ENCODE data around the gene PTP4A2. TPM values are rescaled to one million over a fixed set of nuclear protein-coding genes. Genes with fewer than 3 reads are reported as not detected.

PTP4A2 gene
- total RNA-seq, 1 donor from 2014 or later = 100 TPM

DNA sequence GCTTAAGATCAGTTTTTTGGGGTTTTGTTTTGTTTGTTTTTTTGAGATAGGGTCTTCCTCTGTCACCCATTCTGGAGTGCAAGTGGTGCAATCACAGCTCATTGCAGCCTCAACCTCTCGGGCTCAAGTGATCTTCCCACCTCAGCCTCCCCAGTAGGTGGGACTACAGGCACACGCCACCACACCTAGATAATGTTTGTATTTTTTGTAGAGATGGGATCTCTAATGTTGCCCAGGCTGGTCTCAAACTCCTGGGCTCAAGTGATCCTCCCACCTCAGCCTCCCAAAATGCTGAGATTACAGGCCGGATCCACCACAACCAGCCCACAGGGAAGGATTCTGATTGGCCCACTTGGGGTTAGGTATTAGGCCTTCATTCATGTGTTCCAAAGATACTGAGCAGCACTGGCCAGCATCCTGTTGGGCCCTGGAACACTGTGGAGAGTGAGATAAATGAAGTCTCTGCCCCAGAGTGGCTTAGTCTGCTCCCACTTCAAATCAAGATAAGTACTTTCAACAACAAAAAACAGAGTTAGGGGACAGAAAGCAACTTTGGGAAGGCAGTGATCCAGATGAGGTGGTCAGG lies 54.7 kb downstream of the PTP4A2 start:
- ATAC-seq = no peak

DNA sequence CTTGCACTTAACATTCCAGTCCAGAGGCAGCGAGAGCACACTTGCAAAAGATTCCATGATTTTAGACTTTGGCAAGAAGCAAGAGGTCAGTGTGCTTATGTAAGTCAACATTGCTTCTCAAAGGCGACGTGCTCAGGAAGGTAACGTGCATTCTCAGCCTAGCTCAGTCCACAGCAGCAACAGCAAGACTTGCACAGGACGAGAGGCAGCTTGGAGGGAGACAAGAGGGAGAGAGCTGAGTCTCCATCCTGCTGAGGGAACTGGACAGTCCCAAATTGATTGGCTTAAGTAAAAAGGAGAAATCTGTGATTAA lies 56.5 kb downstream of the PTP4A2 start:
- ATAC-seq = no peak

DNA sequence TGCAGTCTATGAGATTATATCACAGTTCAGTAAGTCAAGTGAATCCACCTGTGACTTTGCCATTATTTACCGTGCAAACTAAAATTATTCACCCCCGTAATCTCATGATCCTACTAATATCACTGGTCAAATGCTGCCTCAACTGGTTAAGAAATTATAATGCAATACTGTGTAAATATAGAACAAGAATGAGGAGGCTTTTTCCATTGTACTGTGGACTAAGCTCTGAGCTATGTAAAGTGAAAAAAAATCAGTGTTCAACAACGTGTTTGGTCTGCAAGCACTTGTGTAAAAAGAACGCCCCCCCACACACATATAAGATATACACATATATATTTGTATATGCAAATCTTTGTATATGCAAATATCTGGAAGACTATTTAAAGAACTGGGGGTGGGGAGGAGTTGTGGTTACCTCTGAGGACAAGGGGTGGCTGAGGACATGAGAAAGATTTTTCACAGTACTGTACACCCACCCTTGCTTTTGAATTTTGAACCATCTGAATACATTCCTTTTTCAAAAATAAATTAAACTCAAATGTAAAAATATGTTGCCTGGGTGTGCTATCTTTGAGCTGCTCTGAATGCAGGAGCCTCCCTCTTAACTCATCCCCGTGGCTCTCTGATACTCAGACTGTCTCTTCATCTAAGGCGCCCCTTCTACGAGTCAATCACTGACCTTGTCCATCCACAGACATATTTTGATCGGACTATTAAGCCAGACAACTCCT lies 57.0 kb downstream of the PTP4A2 start:
- peak; percentile 78 for ATAC-seq

DNA sequence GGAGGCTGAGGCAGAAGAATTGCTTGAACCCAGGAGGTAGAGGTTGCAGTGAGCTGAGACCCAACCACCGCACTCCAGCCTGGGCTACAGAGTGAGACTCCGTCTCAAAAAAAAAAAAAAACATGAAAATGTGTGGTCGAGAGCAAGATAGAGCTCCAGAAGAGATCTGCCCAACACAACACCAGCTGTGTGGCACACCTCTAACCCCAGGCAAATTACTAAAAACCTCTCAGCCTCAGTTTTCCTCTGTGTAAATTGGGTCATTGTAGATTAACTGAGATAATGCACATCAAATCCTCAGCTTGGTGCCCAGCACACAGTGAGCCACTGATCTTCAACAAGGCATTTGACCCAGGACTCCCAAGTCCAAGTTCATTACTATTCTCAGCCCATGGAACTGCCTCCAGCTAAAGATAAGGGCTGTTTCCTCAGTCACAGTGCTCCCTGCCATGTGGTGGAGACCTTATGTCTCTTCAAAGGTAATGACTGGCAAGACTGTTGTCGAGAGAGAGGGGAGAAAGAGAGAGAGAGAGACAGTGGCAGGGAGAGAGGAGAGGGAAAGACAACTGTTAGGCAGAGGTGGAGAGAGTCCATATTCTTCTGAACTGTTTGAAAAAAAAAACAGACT lies 58.1 kb downstream of the PTP4A2 start:
- ATAC-seq = no peak

DNA sequence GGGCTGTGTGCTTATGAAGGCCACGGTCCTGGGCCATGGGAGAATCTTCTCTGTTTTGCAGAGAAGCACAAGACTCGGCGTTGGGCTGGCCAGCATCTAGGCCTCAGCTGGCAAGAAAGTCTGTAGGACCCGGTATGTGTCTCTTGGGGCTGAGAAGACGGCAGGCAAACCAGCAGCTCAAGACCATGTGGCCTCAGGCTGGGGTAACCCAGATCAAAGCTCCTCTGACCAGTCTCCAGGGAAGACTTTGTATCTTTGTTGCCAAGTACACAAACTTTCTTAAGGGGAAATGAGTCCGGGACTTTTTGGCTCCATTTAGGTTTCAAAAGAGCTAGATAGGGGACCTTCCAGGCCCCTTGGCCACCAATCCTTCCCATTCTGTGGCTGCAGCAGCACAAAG lies 60.1 kb downstream of the PTP4A2 start:
- ATAC-seq = no peak

DNA sequence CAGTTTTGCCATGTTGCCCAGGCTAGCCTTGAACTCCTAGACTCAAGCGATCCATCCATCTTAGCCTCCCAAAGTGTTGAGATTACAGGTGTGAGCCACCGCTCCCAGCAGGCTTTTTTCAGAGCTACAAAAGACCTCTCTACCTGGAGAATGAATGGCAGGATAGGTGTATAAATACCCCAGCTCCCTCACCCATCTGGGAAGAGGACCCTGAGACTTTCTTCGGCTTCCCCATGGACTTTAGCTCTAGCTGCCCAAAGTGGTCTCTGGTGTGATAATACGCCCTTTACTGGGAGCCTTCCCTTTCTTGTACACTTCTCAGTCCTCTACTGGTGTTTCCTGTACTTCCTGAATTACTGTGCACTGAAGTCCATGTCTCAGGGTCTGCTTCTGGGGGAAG lies 60.6 kb downstream of the PTP4A2 start:
- ATAC-seq = no peak

DNA sequence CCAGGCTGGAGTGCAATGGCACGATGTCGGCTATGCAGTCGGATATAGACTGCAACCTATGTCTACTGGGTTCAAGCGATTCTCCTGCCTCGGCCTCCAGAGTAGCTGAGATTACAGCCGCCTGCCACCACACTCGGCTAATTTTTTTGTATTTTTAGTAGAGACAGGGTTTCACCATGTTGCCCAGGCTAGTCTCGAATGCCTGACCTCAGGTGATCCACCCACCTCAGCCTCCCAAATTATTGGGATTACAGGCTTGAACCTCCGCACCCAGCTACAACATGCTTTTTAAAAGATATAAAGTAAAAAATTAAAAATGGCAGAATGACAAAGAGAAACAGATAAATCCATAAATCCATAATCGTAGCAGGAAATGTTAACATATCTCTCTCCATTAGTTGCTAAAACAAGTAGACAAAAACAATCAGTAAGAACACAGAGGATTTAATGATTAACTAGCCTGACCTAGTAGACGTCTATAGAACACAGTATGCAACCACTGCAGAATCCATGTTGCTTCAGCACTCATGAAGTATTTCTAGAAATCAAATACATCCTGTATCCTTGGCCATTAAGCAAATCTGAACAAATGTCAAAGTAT lies 62.4 kb downstream of the PTP4A2 start:
- ATAC-seq = no peak

DNA sequence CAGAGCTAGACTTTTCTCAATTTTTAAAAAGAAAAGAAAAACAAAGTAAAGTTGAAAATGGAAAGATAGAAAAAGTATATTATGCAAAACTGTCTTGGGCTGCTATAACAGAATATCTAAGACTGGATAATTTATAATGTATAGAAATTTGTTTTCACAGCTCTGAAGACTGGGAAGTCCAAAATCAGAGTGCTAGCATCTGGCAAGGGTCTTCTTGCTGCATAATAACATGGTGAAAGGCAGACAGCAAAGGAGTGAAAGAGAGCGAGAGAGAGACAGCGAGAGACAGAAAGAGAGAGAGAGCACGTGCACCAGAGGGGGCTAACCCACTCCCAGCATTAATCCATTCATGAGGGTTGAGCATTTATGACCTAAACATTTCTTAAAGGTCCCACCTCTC lies 63.2 kb downstream of the PTP4A2 start:
- no peak for ATAC-seq

DNA sequence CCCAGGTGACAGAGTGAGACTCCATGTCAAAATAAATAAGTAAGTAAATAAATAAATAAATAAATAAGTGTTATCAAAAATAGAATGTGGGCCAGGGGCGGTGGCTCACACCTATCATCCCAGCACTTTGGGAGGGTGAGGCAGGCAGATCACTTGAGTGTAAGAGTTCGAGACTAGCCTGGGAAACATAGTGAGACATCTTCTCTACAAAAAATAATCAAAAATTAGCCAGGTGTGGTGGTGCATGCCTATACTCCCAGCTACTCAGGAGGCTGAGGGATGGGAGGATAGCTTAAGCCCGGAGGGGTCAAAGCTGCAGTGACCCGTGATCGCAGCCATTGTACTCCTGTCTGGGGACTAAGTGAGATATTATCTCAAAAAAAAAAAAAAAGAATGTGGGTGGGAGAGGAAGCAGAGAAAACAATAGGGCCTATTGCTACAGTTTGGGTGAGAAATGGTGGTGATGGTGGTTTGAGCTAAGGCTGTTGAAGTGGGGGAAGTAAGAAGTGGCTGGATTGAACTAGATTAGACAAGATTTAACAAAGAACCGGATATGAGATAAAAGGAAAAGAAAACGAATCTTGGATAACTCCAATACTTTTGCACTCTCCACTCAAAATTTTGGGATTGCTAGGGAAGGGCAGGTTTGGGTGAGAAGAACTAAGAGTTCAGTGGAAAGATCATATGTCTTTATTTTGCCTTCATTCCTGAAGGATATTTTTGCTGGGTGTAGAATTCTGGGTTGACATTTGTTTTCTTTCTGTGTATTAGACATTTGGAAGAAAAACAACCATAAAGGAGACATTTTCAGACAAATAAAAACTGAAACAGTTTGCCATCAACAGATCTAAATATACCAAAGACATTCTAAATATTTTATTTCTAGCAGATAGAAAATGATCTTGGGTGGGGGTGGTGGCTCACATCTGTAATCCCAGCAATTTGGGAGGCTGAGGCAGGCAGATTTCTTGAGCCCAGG lies 65.2 kb downstream of the PTP4A2 start:
- ATAC-seq = no peak

DNA sequence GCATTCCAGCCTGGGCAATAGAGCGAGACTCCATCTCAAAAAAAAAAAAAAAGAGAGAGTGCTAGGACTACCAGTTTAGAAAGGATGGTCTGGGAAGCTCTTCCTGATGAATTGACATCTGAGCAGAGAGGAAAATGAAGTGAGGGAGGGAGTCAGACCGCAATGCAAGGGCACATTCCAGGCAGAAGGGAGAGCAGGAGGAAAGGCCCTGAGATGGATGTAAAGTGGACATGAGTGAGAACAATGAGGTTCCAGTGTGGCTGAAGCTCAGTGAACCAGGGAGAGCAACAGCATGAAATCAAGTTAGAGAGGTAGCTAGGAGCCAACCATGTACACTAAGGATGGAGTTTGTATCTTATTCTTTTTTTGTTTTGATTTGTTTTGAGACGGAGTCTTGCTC lies 66.5 kb downstream of the PTP4A2 start:
- no peak for ATAC-seq

DNA sequence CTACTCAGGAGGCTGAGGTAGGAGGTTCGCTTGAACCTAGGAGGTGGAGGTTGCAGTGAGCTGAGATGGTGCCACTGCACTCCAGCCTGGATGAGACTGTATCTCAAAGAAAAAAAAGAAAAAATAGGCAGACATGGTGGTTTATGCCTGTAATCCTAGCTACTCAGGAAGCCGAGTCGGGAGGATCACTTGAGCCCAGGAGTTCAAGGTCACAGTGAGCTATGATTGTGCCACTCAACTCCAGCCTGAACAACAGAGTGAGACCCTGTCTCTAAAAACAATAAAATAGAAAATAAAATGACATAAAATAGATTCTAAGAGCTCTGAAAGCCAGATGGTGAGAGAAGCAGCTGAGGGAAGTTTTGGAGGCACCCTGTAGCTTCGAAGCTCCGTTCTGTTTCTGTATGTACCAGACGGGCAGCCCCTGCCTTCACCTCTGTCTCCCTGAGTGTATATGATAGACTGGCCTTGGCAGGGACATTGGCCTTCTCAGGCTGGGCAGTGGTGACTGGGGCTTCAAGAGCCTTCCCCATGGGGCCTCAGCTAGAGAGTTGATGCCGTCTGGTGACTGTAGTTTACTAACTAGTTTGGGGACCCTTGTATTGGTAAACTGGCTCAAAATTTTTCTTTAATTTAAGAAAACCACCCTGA lies 68.0 kb downstream of the PTP4A2 start:
- no peak for ATAC-seq

DNA sequence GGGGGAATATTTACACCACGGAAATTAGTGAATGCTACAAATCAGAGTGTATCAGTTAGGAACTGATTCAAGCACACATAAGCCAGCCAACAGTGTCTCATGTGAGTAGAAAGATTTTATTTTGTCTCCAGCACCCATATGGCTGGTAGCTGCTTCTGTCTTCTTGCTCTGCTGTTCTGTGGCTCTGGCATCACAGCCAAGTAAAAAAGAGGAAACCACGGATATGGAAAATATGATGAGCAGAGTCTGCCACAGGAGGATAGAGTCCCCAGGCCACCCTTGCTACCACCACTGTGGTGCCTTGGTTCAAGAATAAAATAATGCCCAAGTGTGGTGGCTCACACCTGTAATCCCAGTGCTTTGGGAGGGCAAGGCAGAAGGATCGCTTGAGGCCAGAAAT lies 68.7 kb downstream of the PTP4A2 start:
- ATAC-seq = no peak

DNA sequence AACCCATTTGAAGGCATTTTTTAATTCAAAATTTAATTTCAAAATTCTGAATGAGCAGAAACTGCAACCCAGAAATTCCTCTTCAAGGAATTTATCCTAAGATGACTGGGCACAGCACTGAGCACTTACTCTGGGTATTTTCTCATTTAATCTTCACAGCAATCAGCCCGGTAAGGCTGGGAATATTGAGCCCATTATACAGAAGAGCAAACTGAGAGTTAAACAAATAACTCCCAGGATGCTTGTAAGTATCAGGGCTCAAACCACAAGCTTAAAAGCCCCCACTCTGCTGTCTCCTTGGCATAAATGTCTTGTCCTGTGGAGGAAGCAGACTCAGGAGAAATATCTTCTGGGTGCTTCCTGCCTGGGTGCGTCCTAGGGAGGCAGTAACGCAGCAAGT lies 69.3 kb downstream of the PTP4A2 start:
- no peak for ATAC-seq

DNA sequence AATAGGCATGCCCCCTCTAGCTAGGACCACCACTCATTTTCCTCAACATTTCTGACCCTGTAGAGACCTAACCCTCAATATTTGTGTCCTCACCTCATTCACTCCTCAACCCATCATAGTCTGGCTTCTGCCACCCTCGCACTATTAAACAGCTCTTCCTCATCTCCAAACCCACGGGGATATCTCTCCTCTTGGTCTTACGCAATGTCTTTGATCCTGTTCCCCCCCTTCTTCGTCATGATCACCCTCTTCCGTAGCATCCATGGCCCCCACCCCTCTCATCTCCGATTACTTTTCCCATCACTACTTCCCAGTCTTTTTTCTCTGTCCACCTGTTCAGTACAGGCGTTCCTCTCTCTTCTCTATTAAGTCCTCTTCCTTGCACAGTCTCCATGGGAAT lies 70.6 kb downstream of the PTP4A2 start:
- ATAC-seq = no peak

DNA sequence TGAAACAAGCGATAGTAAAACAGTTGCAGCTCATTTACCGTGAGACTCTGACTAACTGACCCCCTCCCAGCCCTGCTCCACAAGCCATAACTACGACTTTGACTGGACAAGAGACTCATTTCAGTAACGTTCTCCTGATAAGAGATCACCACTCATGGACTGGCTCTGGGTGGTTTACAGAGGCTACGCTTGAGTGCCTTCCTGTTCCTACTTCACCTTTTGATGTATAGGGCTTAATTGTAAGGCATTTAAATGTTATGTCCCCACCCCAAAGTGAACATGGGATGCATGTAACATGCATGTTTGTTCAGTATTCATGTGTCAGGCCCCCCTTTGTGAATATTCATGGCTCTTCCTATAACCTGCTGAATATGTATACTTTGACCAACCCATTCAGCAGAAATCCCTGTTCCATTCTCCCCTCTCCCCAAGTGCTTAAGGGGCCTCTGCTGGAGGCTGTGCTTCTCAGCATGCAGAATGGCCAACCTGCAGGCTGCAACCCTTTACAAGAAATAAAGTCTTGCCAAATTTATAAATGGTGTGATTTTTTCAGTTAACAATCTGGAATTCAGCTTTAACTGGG lies 71.6 kb downstream of the PTP4A2 start:
- ATAC-seq = no peak

DNA sequence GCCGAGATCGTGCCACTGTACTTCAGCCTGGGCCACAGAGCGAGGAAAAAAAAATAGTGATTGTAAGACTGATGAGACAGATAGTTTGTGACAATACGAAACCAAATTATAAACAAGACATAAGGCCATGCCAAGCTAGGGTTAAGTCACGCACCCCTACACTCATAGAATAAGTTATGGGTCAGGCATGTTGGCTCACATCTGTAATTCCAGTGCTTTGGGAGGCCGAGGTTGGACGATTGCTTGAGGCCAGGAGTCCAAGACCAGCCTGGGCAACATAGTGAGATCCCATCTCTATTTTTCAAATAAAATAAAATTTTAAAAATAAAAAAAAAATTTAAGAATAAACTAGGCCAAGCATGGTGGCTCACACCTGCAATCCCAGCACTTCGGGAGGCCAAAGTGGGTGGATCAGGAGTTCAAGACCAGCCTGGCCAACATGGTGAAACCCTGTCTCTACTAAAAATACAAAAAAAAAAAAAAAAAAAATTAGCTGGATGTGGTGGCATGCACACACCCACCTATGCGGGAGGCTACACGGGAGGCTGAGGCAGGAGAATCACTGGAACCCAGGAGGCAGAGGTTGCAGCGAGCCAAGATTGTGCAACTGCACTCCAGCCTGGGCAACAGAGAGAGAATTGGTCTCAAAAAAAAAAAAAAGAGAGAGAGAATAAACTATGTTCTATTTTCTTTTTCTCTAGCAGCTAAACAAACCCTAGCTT lies 72.3 kb downstream of the PTP4A2 start:
- no peak for ATAC-seq

DNA sequence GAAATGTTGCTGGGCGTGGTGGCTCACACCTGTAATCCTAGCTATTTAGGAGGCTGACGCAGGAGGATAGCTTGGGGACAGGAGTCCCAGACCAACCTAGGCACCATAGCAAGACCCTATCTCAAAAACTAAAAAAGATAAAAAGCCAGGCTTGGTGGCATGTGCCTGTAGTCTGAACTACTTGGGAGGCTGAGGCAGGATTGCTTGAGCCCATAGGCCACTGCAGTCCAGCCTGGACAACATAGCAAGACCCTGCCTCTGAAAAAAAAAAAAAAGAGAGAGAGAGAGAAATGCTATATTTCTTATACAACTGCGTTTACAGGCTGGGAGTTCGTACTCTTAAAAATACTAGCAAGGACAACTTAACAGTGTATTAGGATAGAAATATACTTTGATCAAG lies 76.1 kb downstream of the PTP4A2 start:
- ATAC-seq = no peak

DNA sequence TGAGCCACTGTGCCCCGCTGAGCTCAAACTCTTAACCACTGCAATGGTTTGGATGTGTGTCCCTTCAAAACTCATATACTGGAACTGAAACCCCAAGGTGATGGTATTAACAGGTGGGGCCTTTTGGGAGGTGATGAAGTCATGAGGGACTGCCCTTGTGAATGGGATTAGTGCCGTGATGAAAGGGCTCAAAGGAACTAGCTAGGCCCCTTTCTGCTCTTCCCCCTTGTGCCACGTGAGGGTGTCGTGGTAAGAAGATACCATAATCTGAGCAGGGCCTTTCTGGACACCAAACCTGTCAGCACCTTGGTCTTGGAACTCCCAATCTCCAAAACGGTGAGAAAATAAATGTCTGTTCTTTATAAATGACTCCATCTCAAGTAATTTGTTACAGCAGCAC lies 76.8 kb downstream of the PTP4A2 start:
- no peak for ATAC-seq

DNA sequence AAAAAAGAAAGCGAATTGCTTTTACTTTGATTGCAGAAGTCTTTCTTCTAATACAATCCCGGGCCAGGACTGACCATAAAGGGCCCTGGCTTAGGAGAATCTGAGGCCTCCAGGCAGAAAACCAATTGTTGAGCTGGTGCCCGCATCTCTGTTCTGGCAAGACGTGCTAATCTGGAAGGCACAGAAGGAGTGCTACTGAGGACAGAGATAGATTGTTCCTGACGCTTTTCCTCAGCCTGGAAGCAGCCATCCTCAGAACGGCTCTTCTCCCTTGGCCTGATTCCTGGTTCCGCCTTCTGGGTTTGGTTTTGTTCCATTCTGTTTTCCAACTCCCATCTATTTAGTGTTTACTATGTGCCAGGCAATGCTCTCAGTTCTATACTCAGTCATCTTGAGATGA lies 77.6 kb downstream of the PTP4A2 start:
- ATAC-seq = no peak

DNA sequence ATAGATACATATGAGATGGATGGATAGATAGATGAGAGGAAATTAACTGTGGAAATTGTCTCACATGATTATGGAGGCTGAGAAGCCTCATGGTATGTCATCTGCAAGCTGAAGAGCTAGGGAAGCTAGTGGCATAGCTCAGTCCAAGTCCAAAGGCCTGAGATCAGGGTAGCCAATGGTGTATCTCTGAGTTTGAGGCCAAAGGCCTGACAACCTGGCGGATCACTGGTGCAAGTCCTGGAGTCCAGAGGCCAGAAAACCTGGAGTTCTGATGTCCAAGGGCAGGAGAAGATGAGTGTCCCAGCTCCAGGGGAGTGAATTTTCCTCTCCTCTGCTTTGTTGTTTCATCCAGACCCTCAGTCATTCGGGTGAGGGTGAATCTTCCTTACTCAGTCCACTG lies 78.4 kb downstream of the PTP4A2 start:
- no peak for ATAC-seq

DNA sequence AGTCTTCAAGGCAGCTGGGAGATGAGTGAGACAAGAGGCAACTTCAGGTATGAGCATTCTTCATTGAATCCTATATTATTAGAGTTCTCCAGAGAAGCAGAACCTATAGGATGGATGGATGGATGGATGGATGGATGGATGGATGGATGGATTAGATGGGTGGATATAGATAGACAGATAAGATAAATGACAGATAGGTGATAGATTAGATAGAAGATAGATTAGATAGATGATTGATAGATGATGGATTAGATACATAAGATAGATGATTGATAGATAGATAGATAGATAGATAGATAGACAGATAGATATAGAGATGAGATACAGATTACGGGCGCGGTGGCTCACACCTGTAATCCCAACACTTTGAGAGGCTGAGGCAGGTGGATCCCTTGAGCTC lies 79.1 kb downstream of the PTP4A2 start:
- ATAC-seq = no peak
